OCI-LY1 (cell line): ENCODE results near the gene METTL21C.

Experiments
- H2AFZ ChIP-seq: fragments of 200-600 bp; sonication (generic), shearing (Covaris generic); 2 replicates; pipeline ENCODE4 v1.6.0; 2014; ENCODE audit warnings: antibody characterized with exemption, mild to moderate bottlenecking, low read length
- H3F3A ChIP-seq: fragments of 200-600 bp; sonication (generic), shearing (Covaris generic); 2 replicates; pipeline ENCODE4 v1.6.0; 2014; ENCODE audit warnings: mild to moderate bottlenecking, antibody characterized with exemption, low read length, moderate library complexity; ENCODE audit not compliant: insufficient read depth
- H3K27ac ChIP-seq: fragments of 200-600 bp; sonication (generic); 2 replicates; pipeline ENCODE4 v1.5.1; 2014; ENCODE audit warnings: low read length, mixed run types, mild to moderate bottlenecking, low read depth; ENCODE audit not compliant: poor library complexity, severe bottlenecking
- H3K27me3 ChIP-seq: fragments of 200-600 bp; sonication (generic); 2 replicates; pipeline ENCODE4 v1.6.0; 2014; ENCODE audit warnings: antibody characterized with exemption, mild to moderate bottlenecking, low read length, moderate library complexity; ENCODE audit not compliant: insufficient read depth
- H3K36me3 ChIP-seq: fragments of 200-600 bp; sonication (generic); 2 replicates; pipeline ENCODE4 v1.6.1; 2014; ENCODE audit warnings: mild to moderate bottlenecking, antibody characterized with exemption, low read length, moderate library complexity, mixed read lengths; ENCODE audit not compliant: insufficient read depth
- H3K4me1 ChIP-seq: fragments of 200-600 bp; sonication (generic); 2 replicates; pipeline ENCODE4 v1.5.1; 2014; ENCODE audit warnings: mild to moderate bottlenecking, low read length, moderate library complexity; ENCODE audit not compliant: insufficient read depth, severe bottlenecking
- H3K4me2 ChIP-seq: fragments of 200-600 bp; sonication (generic), shearing (Covaris generic); 2 replicates; pipeline ENCODE4 v1.6.1; 2014; ENCODE audit warnings: low read length
- H3K4me3 ChIP-seq: fragments of 200-600 bp; sonication (generic); 2 replicates; pipeline ENCODE4 v1.5.1; 2014; ENCODE audit warnings: low read length, low read depth, mild to moderate bottlenecking, mixed read lengths; ENCODE audit not compliant: poor library complexity, severe bottlenecking
- H3K79me2 ChIP-seq: fragments of 200-600 bp; shearing (Covaris generic); 2 replicates; pipeline ENCODE4 v1.6.1; 2016; ENCODE audit warnings: mixed run types, low read length, mixed read lengths; ENCODE audit not compliant: insufficient read depth
- H3K9ac ChIP-seq: fragments of 200-600 bp; sonication (generic), shearing (Covaris generic); 2 replicates; pipeline ENCODE4 v1.6.1; 2014; ENCODE audit warnings: mild to moderate bottlenecking, low read length, mixed read lengths
- H3K9me2 ChIP-seq: fragments of 200-600 bp; sonication (generic), shearing (Covaris generic); 2 replicates; pipeline ENCODE4 v1.6.1; 2014; ENCODE audit warnings: low read depth, mild to moderate bottlenecking, low read length, mixed read lengths
- H3K9me3 ChIP-seq: fragments of 200-600 bp; shearing (Covaris generic); 2 replicates; pipeline ENCODE4 v1.6.1; 2014; ENCODE audit warnings: low read length, mixed read lengths
- H4K20me1 ChIP-seq: fragments of 200-600 bp; sonication (generic), shearing (Covaris generic); 2 replicates; pipeline ENCODE4 v1.6.0; 2016; ENCODE audit warnings: mild to moderate bottlenecking, low read length; ENCODE audit not compliant: insufficient read depth
- CTCF ChIP-seq: fragments of 200-600 bp; sonication (generic), shearing (Covaris generic); IDR thresholded peaks from 2 replicates; pipeline ENCODE4 v1.5.1; 2017; ENCODE audit warnings: mild to moderate bottlenecking, antibody characterized with exemption, low read length, moderate library complexity, mixed read lengths
- EZH2 ChIP-seq: fragments of 200-600 bp; sonication (generic), shearing (Covaris generic); IDR thresholded peaks from 2 replicates; pipeline ENCODE4 v1.8.0; 2017; ENCODE audit warnings: borderline replicate concordance, mixed run types, mild to moderate bottlenecking, antibody characterized with exemption, low read length, moderate library complexity, mixed read lengths

METTL21C gene

DNA sequence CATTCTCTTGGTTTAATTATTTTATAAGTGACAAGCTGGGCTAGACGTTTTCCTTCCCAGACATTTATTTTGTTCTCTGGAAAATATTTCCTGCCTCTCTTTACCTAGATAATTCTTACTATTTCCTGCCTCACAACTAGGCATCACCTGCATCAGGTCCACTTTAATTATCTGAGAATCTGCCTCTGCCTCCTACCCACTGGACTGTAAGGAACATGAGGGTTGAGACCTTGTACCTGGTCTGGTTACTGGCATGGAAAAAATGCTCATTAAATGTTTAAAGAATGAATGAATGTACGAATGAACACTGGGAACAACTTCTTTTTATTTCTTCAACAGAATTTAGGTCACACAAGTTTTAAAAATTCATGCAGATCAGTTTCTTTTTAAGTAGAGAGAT is 13.4 kb upstream of the METTL21C start:
- Histone ChIP-seq H3K9me3 (0 out of 2 replicates have a peak, but pooled peaks cover 4% of the 10 kb centered on the region), H3K27me3 (peaks cover 5% of the 10 kb centered on the region; the same call in 1 of the 2 replicates), H3K4me3 (no peak overlapping the region), H2AFZ (no peak overlapping the region), H3K9ac (no peak overlapping the region), H3F3A (no peaks in the 10 kb centered on the region), H3K9me2 (no peaks in the 10 kb centered on the region), H3K36me3 (no peaks in the 10 kb centered on the region), H3K4me2 (no peak overlapping the region), H4K20me1 (no peaks in the 10 kb centered on the region), H3K27ac (no peak overlapping the region), H3K4me1 (no peaks in the 10 kb centered on the region), H3K79me2 (no peaks in the 10 kb centered on the region)
- TF ChIP-seq EZH2 (no peak), CTCF (no peak)

- H3K79me2 ChIP-seq, result no peaks in the 10 kb centered on the region
- H3F3A ChIP-seq, result no peaks in the 10 kb centered on the region
- H3K27ac ChIP-seq, result no peak overlapping the region
- no peaks in the 10 kb centered on the region for H3K9me2 ChIP-seq
- no peak overlapping the region for H2AFZ ChIP-seq
- H4K20me1 ChIP-seq, result no peaks in the 10 kb centered on the region
- no peak overlapping the region for H3K9ac ChIP-seq
- H3K9me3 ChIP-seq, result 0 out of 2 replicates have a peak, but pooled peaks cover 4% of the 10 kb centered on the region
- no peak overlapping the region for H3K4me2 ChIP-seq
- peaks cover 5% of the 10 kb centered on the region; the same call in 1 of the 2 replicates for H3K27me3 ChIP-seq
- TF ChIP-seq EZH2 (no peak), CTCF (no peak)
- no peak overlapping the region for H3K4me3 ChIP-seq
- no peaks in the 10 kb centered on the region for H3K36me3 ChIP-seq
- no peaks in the 10 kb centered on the region for H3K4me1 ChIP-seq
Observed at GRCh38 chr13:102707467-102707866, 12.6 kb upstream of the METTL21C start.

DNA sequence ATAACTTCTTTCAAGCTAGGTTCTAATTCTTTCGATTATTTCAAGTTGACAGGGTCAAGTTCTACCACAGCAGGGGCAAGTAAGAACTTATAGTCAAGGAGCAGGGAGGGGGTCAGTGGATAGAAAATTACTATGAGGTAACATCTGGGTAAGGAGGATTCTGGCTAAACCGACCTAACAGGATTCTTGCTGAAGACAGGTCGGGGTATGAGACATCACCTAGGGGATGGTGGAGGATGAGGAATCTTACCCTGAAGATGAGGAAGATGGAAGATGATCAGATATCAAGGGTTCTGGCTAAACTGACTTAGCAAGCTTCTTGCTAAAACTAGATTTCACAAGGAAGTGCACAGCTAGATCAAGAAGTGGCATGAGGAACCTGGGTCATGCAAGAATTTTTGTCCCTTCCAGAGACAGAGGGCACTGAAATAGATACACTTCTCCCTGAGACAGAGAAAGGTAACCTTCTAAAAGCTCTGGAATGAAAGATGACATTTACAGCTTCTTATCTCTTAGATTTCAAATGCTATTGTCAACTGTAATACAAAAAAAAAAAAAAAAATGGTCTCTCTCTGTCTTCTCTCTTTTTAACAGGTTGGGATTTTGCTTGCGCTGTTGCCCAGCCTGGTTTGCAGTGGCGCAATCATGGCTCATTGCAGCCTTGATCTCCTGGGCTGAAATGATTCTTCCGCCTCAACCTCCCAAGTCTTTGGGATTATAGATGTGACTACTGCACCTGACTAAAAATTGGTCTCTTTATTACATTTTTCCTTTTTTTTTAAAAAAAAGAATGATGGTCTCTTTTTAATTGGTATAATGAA is 9.6 kb upstream of the METTL21C start:
- H3K79me2 ChIP-seq, result no peaks in the 10 kb centered on the region
- H4K20me1 ChIP-seq, result no peaks in the 10 kb centered on the region
- no peak overlapping the region for H2AFZ ChIP-seq
- no peak for TF ChIP-seq CTCF
- no peak for TF ChIP-seq EZH2
- no peak overlapping the region for H3K4me3 ChIP-seq
- H3K27me3 ChIP-seq, result peaks cover 5% of the 10 kb centered on the region; the same call in 1 of the 2 replicates
- no peak overlapping the region for H3K4me2 ChIP-seq
- 0 out of 2 replicates have a peak, but pooled peaks cover 4% of the 10 kb centered on the region for H3K9me3 ChIP-seq
- H3K36me3 ChIP-seq, result no peaks in the 10 kb centered on the region
- H3K4me1 ChIP-seq, result no peaks in the 10 kb centered on the region
- no peak overlapping the region for H3K9ac ChIP-seq
- no peaks in the 10 kb centered on the region for H3K9me2 ChIP-seq
- H3F3A ChIP-seq, result no peaks in the 10 kb centered on the region
- no peak overlapping the region for H3K27ac ChIP-seq
